CD8-positive, alpha-beta memory T cell (primary cell): ENCODE results near the gene PRPF40A. TPM values are rescaled to one million over a fixed set of nuclear protein-coding genes. Genes with fewer than 3 reads are reported as not detected.
"Not testable (repeated sequence)": the region's sequence is repeated elsewhere in the genome, so short reads cannot be mapped to it uniquely, and the experiment has no call there.

Source experiments
- CTCF ChIA-PET: fragments of 350-600 bp; sonication (Branson Sonifier 250); formaldehyde crosslinking; loops from one replicate; lab custom pipeline; 2021; ENCODE audit warnings: antibody characterized with exemption; lab: Charles Lee
- POLR2A ChIA-PET: fragments of 350-600 bp; sonication (Branson Sonifier 250); formaldehyde crosslinking; loops from one replicate; lab custom pipeline; 2021; ENCODE audit warnings: antibody characterized with exemption; lab: Charles Lee
- DNase-seq, 5 donors: peaks; one replicate each; pipeline versions ENCODE4 v3.0.0 to v3.0.0-alpha.2; 2020 to 2022; ENCODE audit warnings: mixed read lengths in 1 of 5
- H3K27ac ChIP-seq: one replicate; pipeline ENCODE4 v1.7.0; 2013; ENCODE audit warnings: low read depth, mild to moderate bottlenecking, low read length, moderate library complexity
- H3K27me3 ChIP-seq: 2 replicates; pipeline ENCODE4 v1.7.0; 2013; ENCODE audit warnings: low read length, mild to moderate bottlenecking; ENCODE audit not compliant: insufficient read depth, poor library complexity, severe bottlenecking
- H3K36me3 ChIP-seq: 2 replicates; pipeline ENCODE4 v1.7.0; 2013; ENCODE audit warnings: mild to moderate bottlenecking, low read length, moderate library complexity; ENCODE audit not compliant: insufficient read depth
- H3K4me1 ChIP-seq: 2 replicates; pipeline ENCODE4 v1.7.0; 2013; ENCODE audit warnings: mild to moderate bottlenecking, low read length, moderate library complexity; ENCODE audit not compliant: insufficient read depth
- H3K4me3 ChIP-seq: 2 replicates; pipeline ENCODE4 v1.7.0; 2013; ENCODE audit warnings: mild to moderate bottlenecking, low read length
- H3K9me3 ChIP-seq: 2 replicates; pipeline ENCODE4 v1.7.0; 2013; ENCODE audit warnings: mild to moderate bottlenecking, low read length
- H3K27ac Mint-ChIP-seq, 8 donors: one replicate each; pipeline ENCODE4 v1.8.0; 2020 to 2021; ENCODE audit warnings: mixed read lengths in 8 of 8, mild to moderate bottlenecking in 6 of 8, inconsistent platforms in 3 of 8, moderate library complexity in 3 of 8
- H3K27me3 Mint-ChIP-seq, 2 donors: one replicate each; pipeline ENCODE4 v1.8.0; 2020 to 2021; ENCODE audit warnings: mixed read lengths in 2 of 2, mild to moderate bottlenecking in 1 of 2, moderate library complexity in 1 of 2
- H3K36me3 Mint-ChIP-seq, 3 donors: one replicate each; pipeline ENCODE4 v1.8.0; 2020 to 2021; ENCODE audit warnings: mixed read lengths in 3 of 3, inconsistent platforms in 1 of 3, mild to moderate bottlenecking in 1 of 3
- H3K4me1 Mint-ChIP-seq, 3 donors: one replicate each; pipeline ENCODE4 v1.8.0; 2020 to 2021; ENCODE audit warnings: mixed read lengths in 3 of 3, inconsistent platforms in 1 of 3, mild to moderate bottlenecking in 1 of 3
- H3K4me3 Mint-ChIP-seq, 7 donors: one replicate each; pipeline ENCODE4 v1.8.0; 2020 to 2021; ENCODE audit warnings: mixed read lengths in 7 of 7, mild to moderate bottlenecking in 6 of 7, moderate library complexity in 4 of 7, inconsistent platforms in 2 of 7
- H3K9me3 Mint-ChIP-seq, 5 donors: one replicate each; pipeline ENCODE4 v1.8.0; 2020 to 2022; ENCODE audit warnings: mixed read lengths in 5 of 5, mild to moderate bottlenecking in 3 of 5, moderate library complexity in 2 of 5, inconsistent platforms in 1 of 5
- polyA plus RNA-seq: library from polyadenylated mRNA; unstranded; fragments of 300-500 nt; fragmentation: Illumina TruSeq; gene quantifications from one replicate; pipeline ENCODE4 v1.2.3, GENCODE V29; 2021
- total RNA-seq, 2 experiments: library from RNA; stranded (reverse); gene quantifications; one replicate each; pipeline ENCODE4 v1.2.3, GENCODE V29; 2021

PRPF40A gene
- total and polyA plus RNA-seq, 3 experiments from 2014 or later = 136 to 146 (median 138) TPM

DNA sequence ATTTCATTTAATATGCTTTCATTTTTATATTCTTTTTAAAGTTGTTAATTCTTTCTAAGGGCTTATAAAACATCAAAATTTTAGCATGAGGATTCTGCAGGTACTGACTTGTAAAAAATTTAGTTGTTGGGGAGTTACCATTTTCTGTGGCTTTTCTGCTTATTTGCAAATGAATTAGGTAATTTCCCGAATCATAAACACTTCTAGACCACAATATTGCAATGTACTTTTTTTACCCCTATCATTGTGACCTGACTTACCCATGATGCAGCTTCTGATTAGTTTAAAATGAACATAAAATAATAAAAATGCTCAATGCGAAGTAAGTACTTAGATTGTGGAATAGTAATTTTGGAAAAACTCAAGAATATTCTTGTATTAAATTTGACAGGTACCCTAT lies 12.6 kb upstream of the PRPF40A start:
- H3K36me3 ChIP-seq = no peaks in the 10 kb centered on the region
- DNase-seq = peak in 1 of 5 donors; percentile 39
- no peaks in the 10 kb centered on the region for H3K9me3 ChIP-seq
- Mint-ChIP-seq H3K4me1 (peaks cover 30 to 54% (median 46%) of the 10 kb centered on the region in 3 donors), H3K9me3 (peaks cover 0 to 2% (median 0%) of the 10 kb centered on the region in 5 donors), H3K27me3 (peaks cover 0 to under 1% of the 10 kb centered on the region in 2 donors), H3K36me3 (peaks cover 0 to 1% (median 1%) of the 10 kb centered on the region in 3 donors), H3K27ac (peak overlapping the region in 6 of 8 donors; percentile 16 to 77 (median 72)), H3K4me3 (peak overlapping the region in 4 of 7 donors; percentile 15 to 46 (median 26))
- ChIA-PET CTCF (no interaction called here), POLR2A (interaction anchor here (0.5 to 2.0 kb wide), 2 partner anchors 13 to 571 kb away, joined by 3 to 6 read pairs; partner anchors contain the start of gene PRPF40A)
- no peak overlapping the region for H3K4me3 ChIP-seq
- peaks cover 24% of the 10 kb centered on the region for H3K4me1 ChIP-seq
- H3K27ac ChIP-seq = no peak overlapping the region
- H3K27me3 ChIP-seq = no peaks in the 10 kb centered on the region

DNA sequence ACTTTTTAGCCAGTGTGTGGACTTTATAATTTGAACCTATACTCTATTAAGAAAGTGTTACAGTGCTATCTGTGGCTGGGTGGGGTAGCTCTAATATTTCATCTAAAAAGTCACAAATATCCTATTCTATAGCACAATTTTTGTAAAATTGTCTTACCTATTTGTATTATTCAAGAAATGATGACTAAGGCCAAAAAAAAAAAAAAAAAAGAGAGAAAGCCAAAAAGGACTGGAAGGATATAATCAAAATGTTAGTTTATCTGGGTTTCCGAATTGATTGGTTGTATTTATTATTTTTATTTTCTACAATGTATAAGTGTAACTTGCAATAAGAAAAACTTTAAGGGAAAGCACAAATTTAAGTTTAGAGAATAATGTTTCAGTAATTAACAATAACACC lies 6.7 kb upstream of the PRPF40A start:
- Mint-ChIP-seq H3K9me3 (no peaks in the 10 kb centered on the region), H3K27me3 (no peaks in the 10 kb centered on the region), H3K4me1 (peaks cover 39 to 72% (median 50%) of the 10 kb centered on the region in 3 donors), H3K4me3 (no peak overlapping the region), H3K36me3 (peaks cover 0 to 20% (median 0%) of the 10 kb centered on the region in 3 donors), H3K27ac (peak overlapping the region in 2 of 8 donors; percentile 26 to 32)
- Histone ChIP-seq H3K4me1 (peaks cover 14% of the 10 kb centered on the region), H3K27me3 (no peaks in the 10 kb centered on the region), H3K36me3 (no peaks in the 10 kb centered on the region), H3K9me3 (no peaks in the 10 kb centered on the region), H3K4me3 (no peak overlapping the region), H3K27ac (no peak overlapping the region)
- no peak for DNase-seq
- ChIA-PET POLR2A (no interaction called here), CTCF (no interaction called here)

DNA sequence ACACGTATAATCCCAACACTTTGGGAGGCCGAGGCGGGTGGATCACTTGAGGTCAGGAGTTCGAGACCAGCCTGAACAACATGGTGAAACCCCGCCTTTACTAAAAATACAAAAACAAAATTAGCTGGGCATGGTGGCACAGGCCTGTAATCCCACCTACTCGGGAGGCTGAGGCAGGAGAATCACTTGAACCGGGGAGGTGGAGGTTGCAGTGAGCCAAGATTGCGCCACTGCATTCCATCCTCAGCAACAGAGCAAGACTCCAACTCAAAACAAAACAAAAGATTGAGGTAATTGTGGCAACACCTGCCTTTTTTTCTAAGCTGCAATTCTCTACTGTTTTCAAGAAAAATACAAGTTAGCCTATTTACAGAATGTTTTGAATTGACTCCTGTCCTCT lies 5.4 kb upstream of the PRPF40A start:
- H3K36me3 ChIP-seq, H3K9me3 Mint-ChIP-seq, DNase-seq, POLR2A ChIA-PET, H3K9me3 ChIP-seq, H3K27ac ChIP-seq, H3K27ac Mint-ChIP-seq, H3K27me3 ChIP-seq, H3K27me3 Mint-ChIP-seq, H3K4me3 Mint-ChIP-seq, H3K4me3 ChIP-seq: not testable (repeated sequence)
- H3K36me3 Mint-ChIP-seq = peaks cover 0 to 31% (median 0%) of the 10 kb centered on the region in 3 donors
- CTCF ChIA-PET = interaction anchor here (1.0 kb wide), 1 partner anchor 21 kb away, joined by 3 read pairs; no protein-coding TSS in a partner anchor
- peaks cover 39 to 68% (median 42%) of the 10 kb centered on the region in 3 donors for H3K4me1 Mint-ChIP-seq
- H3K4me1 ChIP-seq = peaks cover 14% of the 10 kb centered on the region

DNA sequence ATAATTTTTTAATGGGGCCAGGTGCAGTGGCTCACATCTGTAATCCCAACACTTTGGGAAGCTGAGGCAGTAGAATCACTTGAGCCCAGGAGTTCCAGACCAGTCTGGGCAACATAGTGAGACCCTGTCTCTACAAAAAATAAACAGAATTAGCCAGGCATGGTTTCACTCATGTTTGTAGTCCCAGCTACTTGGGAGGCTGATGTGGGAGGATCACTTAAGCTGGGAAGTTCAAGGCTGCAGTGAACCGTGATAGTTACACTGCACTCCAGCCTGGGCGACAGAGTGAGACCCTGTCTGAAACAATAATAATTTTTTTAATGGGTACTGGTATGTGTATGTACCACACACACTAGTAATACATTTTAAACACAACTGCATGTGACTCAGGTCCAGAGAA lies 3.5 kb upstream of the PRPF40A start:
- H3K4me1 Mint-ChIP-seq = peaks cover 55 to 81% (median 58%) of the 10 kb centered on the region in 3 donors
- peak overlapping the region in 4 of 7 donors; percentile 20 to 68 (median 48) for H3K4me3 Mint-ChIP-seq
- no peak overlapping the region for H3K27ac Mint-ChIP-seq
- peaks cover 0 to 43% (median 3%) of the 10 kb centered on the region in 3 donors for H3K36me3 Mint-ChIP-seq
- Histone ChIP-seq H3K4me1 (peaks cover 23% of the 10 kb centered on the region), H3K36me3 (no peaks in the 10 kb centered on the region), H3K4me3 (no peak overlapping the region), H3K27me3 (no peaks in the 10 kb centered on the region), H3K9me3 (no peaks in the 10 kb centered on the region), H3K27ac (no peak overlapping the region)
- peaks cover 0 to 3% of the 10 kb centered on the region in 2 donors for H3K27me3 Mint-ChIP-seq
- no peaks in the 10 kb centered on the region for H3K9me3 Mint-ChIP-seq
- no peak for DNase-seq
- ChIA-PET POLR2A (no interaction called here), CTCF (interaction anchor here (1.0 kb wide), 1 partner anchor 545 kb away, joined by 4 read pairs; no protein-coding TSS in a partner anchor)

DNA sequence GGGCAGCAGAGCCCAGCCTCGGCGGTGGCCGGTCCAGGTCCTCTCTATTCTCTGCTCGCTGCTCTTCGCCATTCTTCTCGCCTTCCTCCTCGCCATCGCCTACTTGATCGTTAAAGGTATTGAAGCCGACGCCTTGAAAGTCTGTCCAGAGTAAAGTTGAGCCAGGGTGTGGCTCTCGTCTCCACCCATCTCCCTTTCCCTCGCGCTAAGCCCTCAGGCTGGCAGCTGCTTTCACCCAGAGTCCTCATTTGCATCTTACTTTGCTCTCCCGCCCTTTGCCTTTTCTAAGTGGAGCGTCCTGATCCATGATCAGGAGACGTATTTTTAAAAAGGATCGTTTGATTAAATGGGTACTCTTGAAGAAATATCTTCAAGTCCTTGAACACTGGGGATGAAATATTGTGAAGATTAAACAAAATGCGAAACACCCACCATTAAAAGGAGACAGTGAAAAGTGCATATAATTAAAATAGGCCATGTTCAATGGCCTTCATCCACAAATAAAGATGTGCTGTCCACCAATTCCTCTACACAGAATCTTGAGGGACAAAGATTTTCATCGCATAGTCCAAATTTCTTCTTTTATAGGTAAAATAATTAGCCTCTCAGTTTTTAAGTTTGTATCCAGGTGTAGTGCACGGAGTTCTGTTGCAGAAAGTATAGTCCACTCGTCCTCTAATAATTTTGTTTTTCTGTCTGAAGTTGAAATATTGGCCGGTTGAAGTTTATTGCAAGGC lies 1.8 kb upstream of the PRPF40A start:
- no peaks in the 10 kb centered on the region for H3K9me3 ChIP-seq
- Mint-ChIP-seq H3K36me3 (peaks cover 0 to 50% (median 4%) of the 10 kb centered on the region in 3 donors), H3K27ac (peak overlapping the region; percentile 58 to 100 (median 99)), H3K4me3 (peak overlapping the region; percentile 97 to 100 (median 99)), H3K4me1 (peaks cover 60 to 82% (median 76%) of the 10 kb centered on the region in 3 donors), H3K9me3 (no peaks in the 10 kb centered on the region), H3K27me3 (peaks cover 0 to 3% of the 10 kb centered on the region in 2 donors)
- H3K27ac ChIP-seq = peak overlapping the region; percentile 97
- peak overlapping the region; percentile 96 for H3K4me3 ChIP-seq
- POLR2A ChIA-PET = no interaction called here
- H3K36me3 ChIP-seq = peaks cover 1% of the 10 kb centered on the region
- H3K27me3 ChIP-seq = no peaks in the 10 kb centered on the region
- no peak for DNase-seq
- CTCF ChIA-PET = interaction anchor here (1.1 kb wide), 1 partner anchor 1455 kb away, joined by 3 read pairs; no protein-coding TSS in a partner anchor
- H3K4me1 ChIP-seq = peaks cover 31% of the 10 kb centered on the region

DNA sequence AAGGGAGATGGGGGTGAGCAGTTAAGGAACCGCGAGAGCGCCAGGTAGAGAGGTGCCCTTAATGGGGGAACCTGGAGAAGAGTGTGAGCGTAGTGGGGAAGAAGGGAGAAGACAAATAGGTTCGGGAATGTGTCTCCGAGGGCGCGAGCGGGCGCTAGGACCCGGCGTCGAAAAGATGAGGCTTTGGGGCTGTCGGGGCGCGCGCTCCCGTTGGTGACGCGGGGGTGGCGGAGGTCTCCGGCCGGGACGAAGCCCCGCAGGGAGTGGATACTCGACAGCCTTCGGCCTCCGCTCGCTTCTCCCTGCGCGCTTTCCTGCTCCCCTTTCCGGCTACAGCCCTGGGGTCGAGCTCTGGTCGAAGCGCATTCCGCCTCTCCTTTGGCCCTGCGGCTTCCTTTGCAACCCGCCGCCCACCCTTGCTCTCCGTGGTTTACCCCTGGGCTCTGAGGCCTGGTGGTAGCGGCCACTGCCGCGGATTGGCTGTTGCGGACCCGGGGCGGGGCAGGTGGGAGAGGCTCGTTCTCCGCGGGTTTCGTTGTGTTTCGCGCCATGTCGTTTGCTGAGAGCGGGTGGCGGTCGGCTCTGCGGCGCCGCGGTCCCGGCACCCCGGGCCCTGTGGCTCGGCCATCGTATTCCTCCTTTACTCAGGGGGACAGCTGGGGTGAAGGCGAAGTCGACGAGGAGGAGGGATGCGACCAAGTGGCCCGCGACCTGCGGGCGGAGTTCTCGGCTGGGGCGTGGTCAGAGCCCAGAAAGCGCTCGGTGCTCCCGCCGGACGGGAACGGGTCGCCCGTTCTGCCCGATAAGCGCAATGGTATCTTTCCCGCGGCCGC lies 1.0 kb upstream of the PRPF40A start, which contains the start of gene ARL6IP6:
Gene ARL6IP6 (plus strand): TSS at position 545 of the 833 bp plus-strand sequence. CDS start 5 bp downstream, at position 550.
- peak within 1 kb of the TSS; percentile 97 to 100 (median 99) for H3K27ac Mint-ChIP-seq
- peaks cover 31% of the 10 kb centered on the region for H3K4me1 ChIP-seq
- peak; percentile 90 to 97 (median 94) for DNase-seq
- H3K4me1 Mint-ChIP-seq = peaks cover 61 to 82% (median 76%) of the 10 kb centered on the region in 3 donors
- peaks cover 0 to 53% (median 4%) of the 10 kb centered on the region in 3 donors for H3K36me3 Mint-ChIP-seq
- no peaks in the 10 kb centered on the region for H3K27me3 ChIP-seq
- H3K4me3 ChIP-seq = peak within 1 kb of the TSS; percentile 96
- H3K36me3 ChIP-seq = peaks cover 9% of the 10 kb centered on the region
- H3K4me3 Mint-ChIP-seq = peak within 1 kb of the TSS; percentile 97 to 100 (median 99)
- ChIA-PET POLR2A (interaction anchor here (0.9 kb wide), 1 partner anchor 542 kb away, joined by 7 read pairs; the partner anchor contains the start of gene STAM2), CTCF (interaction anchor here (1.1 to 1.5 kb wide), 2 partner anchors 83 to 1454 kb away, joined by 3 read pairs; no protein-coding TSS in a partner anchor)
- peaks cover 0 to 3% of the 10 kb centered on the region in 2 donors for H3K27me3 Mint-ChIP-seq
- peak within 1 kb of the TSS; percentile 97 for H3K27ac ChIP-seq
- H3K9me3 ChIP-seq = no peaks in the 10 kb centered on the region
- H3K9me3 Mint-ChIP-seq = no peaks in the 10 kb centered on the region

DNA sequence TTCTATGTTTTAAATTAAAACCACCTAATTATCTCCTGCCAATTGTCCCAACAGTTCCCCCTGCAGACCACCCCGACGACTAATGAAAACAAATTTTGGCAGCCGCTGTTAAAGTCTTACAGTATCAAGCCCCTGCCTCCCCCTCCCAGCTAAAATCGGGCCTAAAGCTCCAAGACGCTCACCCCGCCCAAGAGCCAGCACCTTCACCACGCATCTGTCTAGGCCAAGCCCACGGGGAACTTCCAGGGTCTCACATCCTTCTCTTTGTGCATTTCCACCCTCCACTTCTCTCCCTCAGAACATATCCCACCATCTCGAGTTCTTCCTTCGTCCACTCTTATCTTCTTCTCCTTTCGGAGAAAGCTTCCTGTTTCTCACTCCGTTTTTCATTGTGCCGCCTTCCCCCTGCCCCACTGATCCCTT lies 445 bp downstream of the PRPF40A start:
- peak overlapping the region; percentile 97 to 100 (median 99) for H3K27ac Mint-ChIP-seq
- peaks cover 0 to 3% of the 10 kb centered on the region in 2 donors for H3K27me3 Mint-ChIP-seq
- H3K27me3 ChIP-seq = no peaks in the 10 kb centered on the region
- ChIA-PET POLR2A (interaction anchor here (0.6 to 1.4 kb wide), 8 partner anchors 10 to 925 kb away, joined by 3 to 6 read pairs (median 4); partner anchors contain the start of gene STAM2), CTCF (interaction anchor here (0.9 to 1.6 kb wide), 4 partner anchors 9 to 81 kb away, joined by 3 to 4 read pairs (median 4); no protein-coding TSS in a partner anchor)
- H3K36me3 Mint-ChIP-seq = peaks cover 0 to 56% (median 6%) of the 10 kb centered on the region in 3 donors
- peak overlapping the region; percentile 97 for H3K27ac ChIP-seq
- H3K9me3 Mint-ChIP-seq = no peaks in the 10 kb centered on the region
- peak in 3 of 5 donors; percentile 18 to 55 (median 36) for DNase-seq
- H3K4me3 ChIP-seq = peak overlapping the region; percentile 96
- peaks cover 31% of the 10 kb centered on the region for H3K4me1 ChIP-seq
- peaks cover 10% of the 10 kb centered on the region for H3K36me3 ChIP-seq
- H3K4me3 Mint-ChIP-seq = peak overlapping the region; percentile 97 to 100 (median 99)
- no peaks in the 10 kb centered on the region for H3K9me3 ChIP-seq
- H3K4me1 Mint-ChIP-seq = peaks cover 66 to 83% (median 82%) of the 10 kb centered on the region in 3 donors
